Measurements from ENCODE around the gene KDM8. TPM values are rescaled to one million over a fixed set of nuclear protein-coding genes. Genes with fewer than 3 reads are reported as not detected.

KDM8 gene
- total and polyA plus RNA-seq, 7 donors = 2.2 to 7.8 (median 3.5) TPM

GRCh38 chr16:27251541-27252205 is 48.3 kb downstream of the KDM8 start:
- no peak for ATAC-seq
- H3K27me3 ChIP-seq (ENCODE audit: insufficient read depth in 3 of 3, low read length in 2 of 3) = no peaks in the 10 kb centered on the region
- peaks cover 0 to 17% of the 10 kb centered on the region in 2 donors for H3K36me3 ChIP-seq (ENCODE audit: insufficient read depth in 1 of 2, low read depth in 1 of 2)
- DNase-seq = no peak
- WGBS, 3 donors = 74 to 85% (median 77%) methylated on average over 8 of the region's 8 CpGs
- intact Hi-C loops (cut with DNase I) = no loop called here
- no peak overlapping the region for H3K4me3 ChIP-seq
- H3K27ac ChIP-seq = no peak overlapping the region
- H3K4me1 ChIP-seq = no peaks in the 10 kb centered on the region
- no peak for TF ChIP-seq CTCF (IDR thresholded peaks at IDR 0.05)
- no peaks in the 10 kb centered on the region for H3K9me3 ChIP-seq

GRCh38 chr16:27252206-27252585 is 48.9 kb downstream of the KDM8 start:
- intact Hi-C loops (cut with DNase I) = no loop called here
- Histone ChIP-seq H3K27me3 (ENCODE audit: insufficient read depth in 3 of 3, low read length in 2 of 3) (no peaks in the 10 kb centered on the region), H3K36me3 (ENCODE audit: insufficient read depth in 1 of 2, low read depth in 1 of 2) (peaks cover 0 to 22% of the 10 kb centered on the region in 2 donors), H3K4me3 (no peak overlapping the region), H3K9me3 (no peaks in the 10 kb centered on the region), H3K4me1 (no peaks in the 10 kb centered on the region), H3K27ac (no peak overlapping the region)
- TF ChIP-seq CTCF (IDR thresholded peaks at IDR 0.05) = no peak
- ATAC-seq (no peak), DNase-seq (no peak)
- WGBS, 3 donors = 90 to 95% (median 91%) methylated on average over 6 of the region's 6 CpGs

GRCh38 chr16:27253526-27253930 is 50.2 kb downstream of the KDM8 start:
- no peak overlapping the region for H3K4me3 ChIP-seq
- DNase-seq = no peak
- no peaks in the 10 kb centered on the region for H3K9me3 ChIP-seq
- TF ChIP-seq CTCF (IDR thresholded peaks at IDR 0.05) = no peak
- no peak for ATAC-seq
- no peaks in the 10 kb centered on the region for H3K4me1 ChIP-seq
- peaks cover 0 to 25% of the 10 kb centered on the region in 2 donors for H3K36me3 ChIP-seq (ENCODE audit: insufficient read depth in 1 of 2, low read depth in 1 of 2)
- intact Hi-C loops (cut with DNase I) = no loop called here
- WGBS, 3 donors = 86 to 94% (median 90%) methylated on average over 6 of the region's 6 CpGs
- no peaks in the 10 kb centered on the region for H3K27me3 ChIP-seq (ENCODE audit: insufficient read depth in 3 of 3, low read length in 2 of 3)
- H3K27ac ChIP-seq = no peak overlapping the region

- H3K36me3 ChIP-seq (ENCODE audit: insufficient read depth in 1 of 2, low read depth in 1 of 2) = peaks cover 0 to 25% of the 10 kb centered on the region in 2 donors
- intact Hi-C loops (cut with DNase I) = no loop called here
- no peak for TF ChIP-seq CTCF (IDR thresholded peaks at IDR 0.05)
- no peak overlapping the region for H3K27ac ChIP-seq
- H3K27me3 ChIP-seq (ENCODE audit: insufficient read depth in 3 of 3, low read length in 2 of 3) = no peaks in the 10 kb centered on the region
- DNase-seq (no peak), ATAC-seq (no peak)
- H3K9me3 ChIP-seq = no peaks in the 10 kb centered on the region
- 93 to 96% (median 95%) methylated on average over 3 of the region's 3 CpGs for WGBS, 3 donors
- no peak overlapping the region for H3K4me3 ChIP-seq
- H3K4me1 ChIP-seq = no peaks in the 10 kb centered on the region
Observed at GRCh38 chr16:27254262-27254811, 51.0 kb downstream of the KDM8 start.

GRCh38 chr16:27256861-27257260 is 53.5 kb downstream of the KDM8 start:
- no peak for DNase-seq
- H3K9me3 ChIP-seq = no peaks in the 10 kb centered on the region
- H3K27ac ChIP-seq = no peak overlapping the region
- intact Hi-C loops (cut with DNase I) = no loop called here
- ATAC-seq = no peak
- WGBS, 3 donors = 99 to 100% (median 99%) methylated on average over 3 of the region's 3 CpGs
- H3K4me1 ChIP-seq = no peaks in the 10 kb centered on the region
- no peak for TF ChIP-seq CTCF (IDR thresholded peaks at IDR 0.05)
- H3K36me3 ChIP-seq (ENCODE audit: insufficient read depth in 1 of 2, low read depth in 1 of 2) = peaks cover 0 to 25% of the 10 kb centered on the region in 2 donors
- H3K27me3 ChIP-seq (ENCODE audit: insufficient read depth in 3 of 3, low read length in 2 of 3) = no peaks in the 10 kb centered on the region
- no peak overlapping the region for H3K4me3 ChIP-seq

Data from psoas muscle (tissue), 8 donors.